Stimulated activated CD4-positive, alpha-beta T cell treated with anti-CD3 and anti-CD28 coated beads, Interleukin-4, amount 100 ng/mL, for 48 hours (primary cell): ENCODE data around the gene SSC5D.

Experiments used
- DNase-seq, 2 donors: peaks; one replicate each; pipeline ENCODE4 v3.0.0-alpha.2; 2020; ENCODE audit warnings: low read depth in 2 of 2

Gene SSC5D

GRCh38 chr19:55536951-55537740 lies 48.9 kb downstream of the SSC5D start, which contains the start of gene SBK2:
Gene SBK2, minus strand, starts transcription at chr19:55537133. Its CDS starts 839 bp downstream, at chr19:55536294.
- no peak for DNase-seq

GRCh38 chr19:55537741-55538111 lies 49.5 kb downstream of the SSC5D start:
- DNase-seq, result no peak

GRCh38 chr19:55538132-55538531 lies 49.9 kb downstream of the SSC5D start:
- no peak for DNase-seq

GRCh38 chr19:55539090-55539984 lies 51.1 kb downstream of the SSC5D start:
- no peak for DNase-seq

GRCh38 chr19:55540619-55541018 lies 52.4 kb downstream of the SSC5D start:
- no peak for DNase-seq

GRCh38 chr19:55541091-55541490 lies 52.9 kb downstream of the SSC5D start:
- DNase-seq, result no peak

- DNase-seq, result no peak
These were observed 54.1 kb downstream of the SSC5D start for GRCh38 chr19:55542292-55542855.

- DNase-seq, result no peak
These were observed 55.3 kb downstream of the SSC5D start for GRCh38 chr19:55543567-55543966.

- no peak for DNase-seq
These were observed 55.8 kb downstream of the SSC5D start for GRCh38 chr19:55544014-55544413.

GRCh38 chr19:55544776-55545439 lies 56.7 kb downstream of the SSC5D start:
- no peak for DNase-seq

- no peak for DNase-seq
These were observed 57.2 kb downstream of the SSC5D start, which contains the start of gene SBK3 for GRCh38 chr19:55545443-55545842. Gene SBK3, minus strand, starts transcription at chr19:55545543. Its CDS starts 0 bp downstream, at chr19:55545543.

- DNase-seq, result no peak
These were observed 57.8 kb downstream of the SSC5D start for GRCh38 chr19:55546011-55546410.

- DNase-seq, result no peak
These were observed 58.8 kb downstream of the SSC5D start for GRCh38 chr19:55546822-55547614.

- DNase-seq, result no peak
These were observed 61.5 kb downstream of the SSC5D start for GRCh38 chr19:55549500-55550320.

GRCh38 chr19:55550321-55550650 lies 62.0 kb downstream of the SSC5D start:
- DNase-seq, result no peak

GRCh38 chr19:55552206-55552605 lies 64.0 kb downstream of the SSC5D start:
- DNase-seq, result no peak

- no peak for DNase-seq
These were observed 64.4 kb downstream of the SSC5D start for GRCh38 chr19:55552620-55553019.

- no peak for DNase-seq
These were observed 65.3 kb downstream of the SSC5D start for GRCh38 chr19:55553217-55554182.

GRCh38 chr19:55554302-55554701 lies 66.1 kb downstream of the SSC5D start:
- no peak for DNase-seq
